Right lobe of liver (tissue), 4 donors: ENCODE measurements around the gene PERM1.

Source experiments
- POLR2A ChIP-seq: fragments of 450-650 bp; IDR thresholded peaks from one replicate; pipeline ENCODE4 v1.6.1; 2017; ENCODE audit warnings: antibody characterized with exemption, mild to moderate bottlenecking
- TF ChIP-seq, protein P1 (sequence below), 4 donors: fragments of 200-600 bp in 3 of 4; fragments of 450-650 bp in 1 of 4; IDR thresholded peaks; one replicate each; pipeline versions ENCODE4 v1.5.1 to v1.8.0; 2016 to 2022; ENCODE audit warnings: antibody characterized with exemption in 4 of 4, mild to moderate bottlenecking in 2 of 4
- donor health status: DM: no; HTN: no; CAD: no.
- donor health status: DM: no; HTN: no; CAD: no.
- donor health status: DM: no; HTN: yes; CAD: no.

DNA sequence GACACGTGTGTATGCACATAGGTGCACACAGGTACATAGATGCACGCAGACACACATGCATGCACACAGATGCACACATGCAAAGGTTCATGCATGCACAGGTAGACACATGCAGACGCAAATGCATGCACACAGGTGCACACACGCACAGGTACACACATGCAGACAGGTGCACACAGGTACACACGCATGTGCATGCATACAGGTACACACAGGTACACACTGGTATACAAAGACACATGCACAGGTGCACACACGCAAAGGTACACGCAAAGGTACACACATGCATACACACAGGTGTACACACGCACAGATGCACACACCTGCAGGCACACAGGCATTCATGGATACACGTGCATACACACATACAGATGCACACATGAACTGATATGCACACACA lies 31.6 kb downstream of the PERM1 start:
- TF ChIP-seq, protein P1, sequence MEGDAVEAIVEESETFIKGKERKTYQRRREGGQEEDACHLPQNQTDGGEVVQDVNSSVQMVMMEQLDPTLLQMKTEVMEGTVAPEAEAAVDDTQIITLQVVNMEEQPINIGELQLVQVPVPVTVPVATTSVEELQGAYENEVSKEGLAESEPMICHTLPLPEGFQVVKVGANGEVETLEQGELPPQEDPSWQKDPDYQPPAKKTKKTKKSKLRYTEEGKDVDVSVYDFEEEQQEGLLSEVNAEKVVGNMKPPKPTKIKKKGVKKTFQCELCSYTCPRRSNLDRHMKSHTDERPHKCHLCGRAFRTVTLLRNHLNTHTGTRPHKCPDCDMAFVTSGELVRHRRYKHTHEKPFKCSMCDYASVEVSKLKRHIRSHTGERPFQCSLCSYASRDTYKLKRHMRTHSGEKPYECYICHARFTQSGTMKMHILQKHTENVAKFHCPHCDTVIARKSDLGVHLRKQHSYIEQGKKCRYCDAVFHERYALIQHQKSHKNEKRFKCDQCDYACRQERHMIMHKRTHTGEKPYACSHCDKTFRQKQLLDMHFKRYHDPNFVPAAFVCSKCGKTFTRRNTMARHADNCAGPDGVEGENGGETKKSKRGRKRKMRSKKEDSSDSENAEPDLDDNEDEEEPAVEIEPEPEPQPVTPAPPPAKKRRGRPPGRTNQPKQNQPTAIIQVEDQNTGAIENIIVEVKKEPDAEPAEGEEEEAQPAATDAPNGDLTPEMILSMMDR (IDR thresholded peaks at IDR 0.05), result no peak
- TF ChIP-seq POLR2A, result no peak
